ENCODE measurements around the gene WDR70.
A peak's percentile ranks its signal among the peaks of the same experiment; 100 is the strongest.
"Not testable (repeated sequence)": the region's sequence is repeated elsewhere in the genome, so short reads cannot be mapped to it uniquely, and the experiment has no call there.

Gene WDR70

DNA sequence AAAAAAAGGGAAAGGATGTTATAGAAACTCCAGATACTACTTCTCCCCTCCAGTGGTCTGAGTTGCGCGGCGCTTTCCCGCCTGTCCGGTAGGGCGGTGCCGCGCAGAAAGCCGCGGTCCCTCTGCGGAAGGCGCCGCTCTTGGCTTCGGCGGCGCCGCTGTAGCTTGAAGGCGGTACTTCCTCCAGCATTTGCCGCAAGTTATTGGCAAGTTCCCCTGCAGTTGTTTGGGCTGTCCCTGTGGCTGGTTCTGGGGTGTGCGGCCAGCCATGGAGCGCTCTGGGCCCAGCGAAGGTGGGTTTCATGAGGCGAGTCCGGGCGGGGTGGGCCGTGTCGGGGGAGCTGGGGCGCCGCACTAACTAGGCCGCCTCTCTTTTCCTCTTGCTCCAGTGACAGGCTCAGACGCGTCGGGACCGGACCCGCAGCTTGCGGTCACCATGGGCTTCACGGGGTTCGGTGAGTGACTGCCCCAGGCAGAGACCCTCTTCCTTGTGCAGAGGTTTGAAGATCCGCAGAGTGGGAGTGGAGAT is at the start of gene WDR70:
Gene WDR70 (plus strand): TSS at position 219 of the 529 bp plus-strand sequence. CDS start 50 bp downstream, at position 269.
- peak; percentile 56 for DNase-seq

DNA sequence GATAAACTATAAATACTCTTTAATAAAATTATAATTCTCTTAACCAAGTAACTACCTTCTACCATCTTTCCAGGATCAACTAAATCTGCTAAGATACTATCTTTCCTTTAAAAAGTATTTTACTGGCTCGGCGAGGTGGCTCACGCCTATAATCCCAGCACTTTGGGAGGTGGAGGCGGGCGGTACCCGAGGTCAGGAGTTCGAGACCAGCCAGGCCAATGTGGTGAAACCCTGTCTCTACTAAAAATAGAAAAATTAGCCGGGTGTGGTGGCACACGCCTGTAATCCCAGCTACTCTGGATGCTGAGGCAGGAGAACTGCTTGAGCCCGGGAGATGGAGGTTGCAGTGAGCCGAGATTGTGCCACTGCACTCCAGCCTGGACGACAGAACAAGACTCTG is 44.4 kb upstream of the WDR70 start:
- DNase-seq = not testable (repeated sequence)

DNA sequence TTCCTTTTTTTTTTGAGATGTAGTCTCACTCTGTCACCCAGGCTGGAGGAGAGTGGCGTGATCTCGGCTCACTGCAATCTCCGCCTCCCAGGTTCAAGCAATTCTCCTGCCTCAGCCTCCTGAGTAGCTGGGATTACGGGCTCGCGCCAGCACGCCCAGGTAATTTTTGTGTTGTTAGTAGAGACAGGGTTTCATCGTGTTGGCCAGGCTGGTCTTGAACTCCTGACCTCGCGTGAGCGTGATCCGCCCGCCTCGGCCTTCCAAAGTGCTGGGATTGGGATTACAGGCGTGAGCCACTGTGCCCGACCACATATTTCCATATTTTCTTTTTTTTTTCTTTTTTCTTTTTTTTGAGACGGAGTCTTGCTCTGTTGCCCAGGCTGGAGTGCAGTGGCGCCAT is 36.4 kb upstream of the WDR70 start:
- not testable (repeated sequence) for DNase-seq

DNA sequence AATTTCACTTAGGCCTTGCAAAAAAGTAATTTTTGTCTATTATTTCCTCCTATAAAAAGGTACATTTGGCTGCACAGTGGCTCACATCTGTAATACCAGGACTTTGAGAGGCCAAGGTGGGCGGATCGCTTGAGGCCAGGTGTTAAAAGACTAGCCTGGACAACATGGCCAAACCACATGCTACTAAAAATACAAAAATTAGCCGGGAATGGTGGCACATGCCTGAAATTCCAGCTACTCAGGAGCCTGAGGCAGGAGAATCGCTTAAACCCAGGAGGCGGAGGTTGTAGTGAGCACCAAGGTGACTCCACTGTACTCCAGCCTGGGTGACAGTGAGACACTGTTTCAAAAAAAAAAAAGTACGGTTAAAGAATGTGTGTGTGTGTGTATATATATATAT is 24.0 kb upstream of the WDR70 start:
- no peak for DNase-seq

DNA sequence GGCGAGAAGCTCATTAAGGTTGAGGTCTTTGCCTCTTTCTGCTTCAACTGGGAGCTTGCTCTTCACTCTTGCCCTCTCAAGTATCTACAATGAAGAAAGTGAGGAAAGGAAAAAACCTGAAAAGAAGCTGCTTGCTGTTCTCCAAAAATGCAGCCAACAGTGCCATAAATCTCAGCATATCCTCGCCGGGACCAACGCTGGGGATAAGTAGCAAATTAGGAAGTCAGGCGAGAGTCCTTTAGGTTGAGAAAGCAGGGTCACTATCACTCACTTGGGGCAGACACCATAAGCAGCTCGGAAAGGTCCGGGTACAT is 8.6 kb upstream of the WDR70 start:
- no peak for DNase-seq

DNA sequence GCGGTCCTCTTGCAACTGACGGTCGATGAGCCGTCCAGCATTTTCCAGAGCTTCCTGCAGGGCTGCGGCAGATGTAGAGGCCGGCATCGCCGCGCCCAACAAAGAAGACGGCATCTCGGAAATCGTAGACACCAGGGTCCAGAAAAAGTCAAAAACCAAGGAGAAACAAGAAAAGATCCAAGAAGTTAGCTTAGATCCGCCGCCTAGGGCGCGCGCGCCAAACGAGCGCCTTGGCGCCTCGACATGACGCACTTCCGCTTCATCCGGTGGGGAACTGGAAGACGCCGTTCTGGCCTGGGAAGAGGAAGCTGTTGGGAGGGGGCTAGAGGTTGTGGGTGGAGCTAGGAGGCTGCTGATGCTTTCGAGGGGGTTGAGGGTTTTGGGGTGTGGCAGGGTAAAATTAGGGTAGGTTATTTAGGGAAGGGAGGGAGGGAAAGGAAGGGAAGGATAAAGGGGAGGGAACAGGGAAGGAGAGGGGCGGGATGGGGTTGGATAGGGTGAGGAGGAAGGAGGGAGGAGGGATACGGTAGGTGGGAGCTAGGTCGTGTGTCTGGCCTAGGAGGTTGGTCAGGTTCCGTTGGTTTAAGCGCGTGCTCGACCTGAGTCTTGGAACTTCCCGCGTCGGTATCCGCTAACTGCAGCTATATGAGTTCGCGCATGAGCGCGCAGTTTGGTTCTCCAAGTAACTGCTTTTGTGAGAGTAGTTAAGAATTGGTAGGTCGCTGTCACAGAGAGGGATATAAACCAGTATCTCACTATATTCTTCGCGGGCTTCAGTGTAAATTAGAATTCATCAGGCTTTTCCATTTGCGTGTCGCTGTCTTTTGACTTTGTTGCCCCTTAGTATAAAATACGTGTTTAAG is 8.0 kb upstream of the WDR70 start, which contains the start of gene NUP155:
Gene NUP155 (minus strand): TSS at position 243 of the 863 bp plus-strand sequence. CDS start 129 bp downstream, at position 114.
- peak; percentile 84 for DNase-seq

DNA sequence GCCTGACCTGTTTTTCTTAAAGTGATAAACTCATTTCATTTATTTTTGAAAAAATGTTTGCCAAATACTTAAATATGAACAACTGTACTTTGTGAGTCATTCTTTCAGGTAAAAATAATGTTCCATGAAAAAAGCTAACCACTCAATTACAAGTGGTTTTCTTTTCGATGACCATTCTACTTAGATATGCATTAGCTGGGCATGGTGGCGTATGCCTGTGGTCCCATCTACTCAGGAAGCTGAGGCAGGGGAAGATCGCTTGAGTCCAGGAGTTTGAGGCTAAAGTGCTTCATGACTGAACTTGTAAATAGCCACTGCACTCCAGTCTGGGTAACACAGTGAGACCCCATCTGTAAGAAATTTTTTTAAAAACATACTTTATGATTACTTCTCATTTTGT is 4.0 kb upstream of the WDR70 start:
- DNase-seq = no peak

DNA sequence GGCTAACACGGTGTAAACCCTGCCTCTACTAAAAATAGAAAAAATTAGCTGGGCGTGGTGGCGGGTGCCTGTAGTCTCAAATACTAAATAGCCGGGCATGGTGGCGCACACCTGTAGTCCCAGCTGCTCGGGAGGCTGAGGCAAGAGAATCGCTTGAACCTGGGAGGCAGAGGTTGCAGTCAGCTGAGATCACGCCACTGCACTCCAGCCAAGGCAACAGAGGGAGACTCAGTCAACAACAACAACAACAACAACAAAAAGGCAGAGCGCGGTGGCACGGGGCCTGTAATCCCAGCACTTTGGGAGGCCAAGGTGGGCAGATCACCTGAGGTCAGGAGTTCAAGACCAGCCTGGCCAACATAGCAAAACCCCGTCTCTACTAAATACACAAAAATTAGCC is 1.1 kb upstream of the WDR70 start:
- DNase-seq = not testable (repeated sequence)

DNA sequence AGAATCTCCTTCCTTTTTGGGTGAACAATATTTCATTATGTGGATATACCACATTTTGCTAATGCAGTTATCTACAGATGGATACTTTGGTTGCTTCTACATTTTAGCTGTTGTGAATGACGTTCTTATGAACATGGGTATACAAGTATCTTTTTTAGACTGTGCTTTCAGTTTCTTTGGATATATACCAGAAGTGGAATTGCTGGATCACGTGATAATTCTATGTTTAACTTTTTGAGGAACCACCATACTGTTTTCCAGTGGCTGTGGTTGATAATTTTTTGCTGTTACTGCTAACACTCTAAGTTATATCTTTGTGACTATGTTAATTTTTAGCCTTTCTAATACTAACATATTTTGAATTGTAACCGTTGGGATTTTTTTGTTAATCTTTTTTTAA is 12.5 kb downstream of the WDR70 start:
- DNase-seq = no peak

DNA sequence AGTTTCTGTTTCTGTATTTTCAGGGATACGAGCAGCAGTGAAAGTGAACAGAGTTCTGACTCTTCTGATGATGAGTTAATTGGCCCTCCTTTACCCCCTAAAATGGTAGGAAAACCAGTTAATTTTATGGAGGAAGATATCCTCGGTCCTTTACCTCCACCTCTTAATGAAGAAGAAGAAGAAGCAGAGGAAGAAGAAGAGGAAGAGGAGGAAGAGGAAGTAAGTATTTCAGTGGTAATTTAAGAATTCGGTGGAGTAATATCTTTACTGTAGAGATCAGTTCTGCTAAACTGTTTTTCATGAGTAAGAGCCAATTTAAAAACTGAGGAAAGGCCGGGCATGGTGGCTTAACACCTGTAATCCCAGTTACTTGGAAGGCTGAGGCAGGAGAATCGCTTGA is 17.2 kb downstream of the WDR70 start:
- DNase-seq = no peak

DNA sequence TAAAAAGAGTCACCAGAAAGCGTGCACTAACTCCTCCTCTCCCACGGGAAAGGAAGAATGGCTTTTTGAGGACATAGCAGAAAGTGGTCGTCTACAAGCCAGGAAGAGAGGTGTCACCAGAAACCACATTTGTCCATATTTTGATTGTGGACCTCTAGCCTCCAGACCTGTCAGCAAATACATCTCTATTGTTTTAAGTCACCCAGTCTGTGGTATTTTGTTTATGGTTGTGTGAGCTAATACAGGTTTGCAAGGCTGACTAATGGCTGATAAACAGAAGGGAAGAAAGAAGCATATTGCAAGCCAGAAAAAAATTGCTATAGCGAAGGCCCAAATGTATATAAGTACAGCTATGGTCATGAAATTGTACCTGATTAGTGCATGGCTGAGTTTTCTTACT is 21.4 kb downstream of the WDR70 start:
- no peak for DNase-seq

DNA sequence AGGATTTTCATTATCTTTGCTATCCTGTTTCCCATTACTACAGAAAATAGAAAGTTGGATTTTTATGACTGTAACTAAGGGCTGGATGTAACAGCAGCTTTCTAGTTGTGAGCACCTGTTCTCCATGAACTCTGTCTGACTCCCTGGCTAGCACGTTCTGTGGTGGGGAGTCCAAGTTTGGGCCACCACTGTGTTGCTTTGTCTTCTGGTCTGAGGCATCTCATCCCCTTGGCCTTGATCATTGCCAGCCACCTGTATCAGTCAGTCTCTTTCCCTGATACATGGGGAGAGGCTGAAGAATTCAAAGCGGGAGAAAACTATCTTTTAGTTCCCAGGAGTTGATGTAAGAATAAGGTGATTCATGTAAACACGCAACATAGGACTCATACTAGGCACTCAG is 33.4 kb downstream of the WDR70 start:
- no peak for DNase-seq

DNA sequence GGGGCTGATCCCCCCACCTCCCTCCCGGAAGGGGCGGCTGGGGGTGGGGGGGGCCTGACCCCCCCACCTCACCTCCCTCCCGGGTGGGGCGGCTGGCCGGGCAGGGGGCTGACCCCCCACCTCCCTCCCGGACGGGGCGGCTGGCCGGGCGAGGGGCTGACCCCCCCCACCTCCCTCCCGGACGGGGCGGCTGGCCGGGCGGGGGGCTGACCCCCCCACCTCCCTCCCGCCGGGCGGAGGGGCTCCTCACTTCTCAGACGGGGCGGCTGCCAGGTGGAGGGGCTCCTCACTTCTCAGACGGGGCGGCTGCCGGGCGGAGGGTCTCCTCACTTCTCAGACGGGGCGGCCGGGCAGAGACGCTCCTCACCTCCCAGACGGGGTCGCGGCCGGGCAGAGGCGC is 36.3 kb downstream of the WDR70 start:
- DNase-seq = not testable (repeated sequence)

DNA sequence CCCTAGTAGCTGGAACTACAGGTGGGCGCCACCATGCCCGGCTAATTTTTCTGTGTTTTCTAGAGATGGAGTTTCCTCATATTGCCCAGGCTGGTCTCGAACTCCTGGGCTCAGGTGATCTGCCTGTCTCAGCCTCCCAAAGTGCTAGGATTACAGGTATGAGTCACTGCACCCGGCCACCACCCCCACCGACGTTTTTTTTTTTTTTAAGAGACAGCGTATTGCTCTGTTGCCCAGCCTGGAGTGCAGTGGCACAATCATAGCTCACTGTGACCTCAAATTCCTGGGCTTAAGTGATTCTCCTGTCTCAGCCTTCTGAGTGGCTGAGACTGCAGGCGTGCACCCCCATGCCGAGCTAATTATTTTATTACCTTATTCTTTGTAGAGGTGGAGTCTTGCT is 38.2 kb downstream of the WDR70 start:
- DNase-seq = no peak

DNA sequence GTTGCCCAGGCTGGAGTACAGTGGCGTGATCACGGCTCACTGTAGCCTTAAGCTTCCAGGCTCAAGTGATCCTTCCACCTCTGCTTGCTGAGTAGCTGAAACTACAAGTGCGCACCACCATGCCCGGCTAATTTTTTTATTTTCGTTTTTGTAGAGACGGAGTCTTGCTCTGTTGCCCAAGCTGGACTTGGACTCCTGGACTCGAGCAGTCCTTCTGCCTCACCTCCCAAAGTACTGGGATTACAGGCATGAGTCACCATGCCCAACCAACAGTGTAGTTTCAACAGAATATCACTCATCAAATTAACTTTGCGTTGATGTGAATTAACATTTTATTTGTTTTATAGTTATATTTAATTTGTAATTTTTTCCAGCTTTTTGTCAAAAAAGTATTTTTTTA is 45.3 kb downstream of the WDR70 start:
- DNase-seq = no peak

DNA sequence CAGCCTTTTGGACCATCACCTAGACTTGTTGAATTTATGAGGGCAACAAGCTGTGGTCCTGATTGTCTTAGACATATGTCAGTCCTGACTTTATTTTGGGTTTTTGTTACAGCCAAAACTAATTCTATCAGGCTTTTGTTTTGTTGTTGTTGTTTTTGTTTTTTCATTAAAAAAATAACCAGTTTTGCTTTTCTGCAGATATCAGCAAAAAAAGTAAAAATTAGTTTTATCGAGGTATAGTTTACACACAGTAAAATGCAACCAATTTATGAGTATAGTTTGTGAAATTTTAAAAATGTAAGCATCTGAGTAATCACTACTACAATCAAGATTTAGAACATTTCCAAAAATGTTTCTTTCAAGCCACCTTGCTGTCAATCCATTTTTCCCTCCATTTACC is 48.9 kb downstream of the WDR70 start:
- DNase-seq = no peak

DNA sequence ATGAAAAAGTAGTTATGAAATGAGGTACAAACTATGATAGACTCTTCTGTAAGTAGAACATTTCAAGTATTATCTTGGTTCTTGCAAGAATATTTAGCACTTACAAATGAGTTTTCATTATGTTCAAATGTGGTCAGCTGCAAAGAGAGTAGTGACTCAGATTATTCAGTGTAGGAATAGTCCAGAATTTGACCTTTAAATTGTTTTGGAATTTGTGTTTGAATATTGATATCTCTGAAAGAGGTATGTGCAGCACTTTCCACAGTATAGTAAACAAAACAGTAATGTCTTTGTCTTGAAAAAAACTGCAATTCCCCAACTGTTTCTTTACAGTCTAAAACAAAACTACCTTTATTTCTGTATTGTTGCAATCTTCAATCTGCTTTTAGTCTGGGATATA is 56.1 kb downstream of the WDR70 start:
- DNase-seq = no peak

DNA sequence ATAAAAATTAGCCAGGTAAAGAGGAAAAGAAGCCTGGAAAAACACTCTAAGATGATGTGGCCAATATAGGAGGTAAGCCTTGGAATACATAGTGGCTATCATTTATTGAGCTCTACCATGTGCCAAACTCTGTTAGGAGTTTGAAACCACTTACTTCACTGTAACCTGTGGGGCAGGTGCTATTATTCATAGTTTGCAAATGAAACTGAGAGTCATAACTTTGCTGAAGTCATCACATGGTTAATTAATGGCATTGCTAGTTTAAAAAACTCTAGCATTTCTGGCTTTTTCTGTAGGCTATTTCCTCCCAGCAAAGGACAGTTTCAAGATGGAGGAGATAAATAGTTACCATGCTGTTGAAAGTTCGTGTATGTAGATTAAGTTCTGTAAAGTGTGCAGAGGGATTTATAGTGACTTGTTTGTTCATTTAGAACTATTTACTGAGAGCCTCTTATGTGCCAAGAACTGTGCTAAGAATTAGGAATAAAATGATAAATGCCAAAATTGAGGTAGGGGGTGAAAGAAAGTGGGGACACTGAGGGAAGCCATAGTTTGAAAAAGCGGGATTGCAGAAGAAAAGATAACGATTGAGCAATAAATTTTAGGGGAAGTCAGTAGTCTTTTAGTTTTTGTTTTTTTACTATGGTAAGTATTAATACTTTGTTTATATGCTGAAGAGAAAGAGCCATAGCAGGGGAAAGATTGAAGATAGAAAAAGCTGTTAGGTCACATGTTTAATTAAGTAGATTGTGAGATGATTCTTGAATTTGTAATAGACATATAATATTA is 57.2 kb downstream of the WDR70 start:
- DNase-seq = no peak

DNA sequence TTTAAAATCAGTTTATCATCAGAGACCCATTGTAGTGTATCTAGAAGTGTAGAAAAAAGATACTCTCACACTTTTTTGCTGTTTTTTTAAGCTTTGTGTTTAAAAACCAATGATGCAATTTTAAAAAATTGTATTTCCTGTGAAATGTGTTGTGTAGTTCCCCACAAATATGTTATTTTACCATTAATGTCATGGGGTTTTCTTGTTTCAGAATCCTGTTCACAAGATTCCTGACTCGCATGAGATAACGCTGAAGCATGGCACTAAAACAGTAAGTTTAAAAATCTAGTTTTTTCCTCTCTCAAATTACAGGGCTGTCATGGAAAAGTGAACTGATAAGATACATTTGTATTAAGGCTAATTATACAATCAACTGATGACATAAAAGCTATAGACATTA is 58.6 kb downstream of the WDR70 start:
- no peak for DNase-seq

DNA sequence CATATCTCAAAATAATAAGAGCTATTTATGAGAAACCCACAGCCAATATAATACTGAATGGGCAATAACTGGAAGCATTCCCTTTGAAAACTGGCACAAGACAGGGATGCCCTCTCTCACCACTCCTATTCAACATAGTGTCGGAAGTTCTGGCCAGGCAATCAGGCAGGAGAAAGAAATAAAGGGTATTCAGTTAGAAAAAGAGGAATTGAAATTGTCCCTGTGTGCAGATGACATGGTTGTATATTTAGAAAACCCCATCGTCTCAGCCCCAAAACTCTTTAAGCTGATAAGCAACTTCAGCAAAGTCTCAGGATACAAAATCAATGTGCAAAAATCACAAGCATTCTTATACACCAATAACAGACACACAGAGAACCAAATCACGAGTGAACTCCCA is 66.7 kb downstream of the WDR70 start:
- DNase-seq = not testable (repeated sequence)

DNA sequence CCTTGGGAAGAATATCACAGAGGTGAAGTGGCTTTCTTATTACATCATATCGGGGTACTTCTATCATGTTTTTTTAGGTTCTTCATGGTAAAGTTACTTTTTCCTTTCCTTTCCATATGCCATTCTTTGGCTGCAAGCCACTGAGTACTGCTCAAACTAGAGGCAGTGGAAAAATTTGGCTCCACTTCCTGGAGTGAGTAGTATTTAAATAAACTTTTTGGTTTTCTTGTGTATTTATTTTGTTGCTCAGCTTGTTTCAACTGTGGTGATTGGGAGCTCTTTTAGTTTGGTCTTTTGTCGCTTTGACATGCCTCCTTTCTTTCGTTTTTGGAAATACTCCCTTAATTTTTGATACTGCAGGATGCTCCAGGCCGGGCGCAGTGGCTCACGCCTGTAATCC is 69.8 kb downstream of the WDR70 start:
- DNase-seq = no peak

DNA sequence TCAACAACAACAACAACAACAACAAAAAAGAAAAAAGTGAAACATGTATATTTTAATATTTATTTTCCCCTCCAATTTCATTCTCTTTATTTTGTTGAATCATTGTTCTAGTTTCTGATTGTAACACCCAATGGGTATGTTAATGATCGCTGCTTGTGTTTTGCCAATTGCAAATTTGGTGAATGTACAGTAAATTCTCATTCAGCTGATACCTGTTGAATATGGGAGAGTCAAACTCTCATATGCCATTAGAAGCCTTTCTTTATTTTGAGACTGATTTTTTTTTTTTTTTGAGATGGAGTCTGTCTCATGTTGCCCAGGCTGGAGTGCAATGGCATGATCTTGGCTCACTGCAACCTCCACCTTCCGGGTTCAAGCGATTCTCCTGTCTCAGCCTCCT is 72.9 kb downstream of the WDR70 start:
- not testable (repeated sequence) for DNase-seq

DNA sequence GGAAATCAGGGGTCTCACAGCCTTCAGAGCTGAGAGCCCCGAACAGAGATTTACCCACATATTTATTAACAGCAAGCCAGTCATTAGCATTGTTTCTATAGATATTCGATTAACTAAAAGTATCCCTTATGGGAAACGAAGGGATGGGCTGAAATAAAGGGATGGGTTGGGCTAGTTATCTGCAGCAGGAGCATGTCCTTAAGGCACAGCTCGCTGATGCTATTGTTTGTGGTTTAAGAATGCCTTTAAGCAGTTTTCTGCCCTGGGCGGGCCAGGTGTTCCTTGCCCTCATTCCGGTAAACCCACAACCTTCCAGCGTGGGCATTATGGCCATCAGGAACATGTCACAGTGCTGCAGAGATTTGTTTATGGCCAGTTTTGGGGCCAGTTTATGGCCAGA is 74.1 kb downstream of the WDR70 start:
- DNase-seq = not testable (repeated sequence)

Data from activated T-cell treated with anti-CD3 and anti-CD28 coated beads for 4 hours (primary cell).